ENCODE data around the gene ARCN1.
"Not testable (repeated sequence)": the region's sequence is repeated elsewhere in the genome, so short reads cannot be mapped to it uniquely, and the experiment has no call there.

The ARCN1 gene

GRCh38 chr11:118570787-118571186 lies 1.4 kb upstream of the ARCN1 start:
- peaks cover 27 to 38% of the 10 kb centered on the region in 2 donors for H3K4me1 Mint-ChIP-seq (ENCODE audit: low read depth in 2 of 2)
- H3K4me3 Mint-ChIP-seq: no peak overlapping the region
- H3K27me3 Mint-ChIP-seq: no peaks in the 10 kb centered on the region
- no peak for DNase-seq
- H3K27ac Mint-ChIP-seq: peak overlapping the region in 1 of 2 donors; percentile 97
- ATAC-seq (replicated peaks): no peak
- H3K36me3 Mint-ChIP-seq (ENCODE audit: insufficient read depth): peaks cover 27% of the 10 kb centered on the region
- H3K9me3 Mint-ChIP-seq: no peaks in the 10 kb centered on the region

DNA sequence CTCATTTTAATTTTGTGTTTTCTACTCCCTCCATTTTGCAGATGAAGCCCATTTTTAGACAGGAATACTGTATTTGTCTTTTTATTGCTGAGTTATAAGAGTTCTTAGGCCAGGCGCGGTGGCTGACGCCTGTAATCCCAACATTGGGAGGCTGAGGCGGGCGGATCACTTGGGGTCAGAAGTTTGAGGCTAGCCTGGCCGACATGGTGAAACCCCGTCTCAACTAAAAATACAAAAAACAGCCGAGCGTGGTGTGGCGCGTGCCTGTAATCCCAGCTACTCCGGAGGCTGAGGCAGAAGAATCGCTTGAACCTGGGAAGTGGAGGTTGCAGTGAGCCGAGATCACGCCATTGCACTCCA lies 528 bp upstream of the ARCN1 start:
- not testable (repeated sequence) for DNase-seq; H3K27me3 Mint-ChIP-seq; H3K9me3 Mint-ChIP-seq; ATAC-seq (replicated peaks)
- peaks cover 33 to 43% of the 10 kb centered on the region in 2 donors for H3K4me1 Mint-ChIP-seq (ENCODE audit: low read depth in 2 of 2)
- peak overlapping the region; percentile 94 to 97 for H3K27ac Mint-ChIP-seq
- H3K36me3 Mint-ChIP-seq (ENCODE audit: insufficient read depth): peaks cover 27% of the 10 kb centered on the region
- peak overlapping the region; percentile 84 to 90 for H3K4me3 Mint-ChIP-seq

DNA sequence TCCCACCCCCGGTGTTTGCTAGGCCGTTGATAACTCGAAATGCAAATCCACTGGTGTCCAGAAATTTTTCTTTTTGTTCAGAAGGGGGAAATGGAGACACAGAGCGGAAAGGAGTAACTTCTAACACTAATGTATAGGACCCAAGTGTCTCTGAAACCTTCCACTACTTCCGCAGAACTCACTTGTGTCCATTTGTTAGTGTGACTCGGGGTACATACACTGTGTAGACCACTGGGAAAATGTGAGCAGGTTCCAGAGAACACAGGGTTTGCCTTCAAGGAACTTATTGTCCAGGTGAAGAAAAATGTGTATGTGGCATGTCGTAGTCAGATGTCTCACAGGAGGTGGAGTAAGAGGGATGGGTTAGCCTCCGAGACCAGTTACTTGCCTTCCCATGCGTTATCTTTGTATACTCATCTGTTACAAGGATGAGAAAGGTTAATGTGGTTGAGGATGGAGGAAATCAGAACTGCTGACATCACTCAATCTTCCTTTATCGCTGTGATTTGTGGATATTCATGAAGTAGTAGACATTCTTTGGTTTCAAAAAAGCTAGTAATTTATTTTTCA lies 857 bp downstream of the ARCN1 start:
- H3K36me3 Mint-ChIP-seq (ENCODE audit: insufficient read depth): peaks cover 27% of the 10 kb centered on the region
- H3K4me1 Mint-ChIP-seq (ENCODE audit: low read depth in 2 of 2): peaks cover 41 to 51% of the 10 kb centered on the region in 2 donors
- H3K27me3 Mint-ChIP-seq: no peaks in the 10 kb centered on the region
- H3K4me3 Mint-ChIP-seq: peak overlapping the region; percentile 84 to 90
- ATAC-seq (replicated peaks) (peak; percentile 44), DNase-seq (peak; percentile 11 to 29 (median 12))
- no peaks in the 10 kb centered on the region for H3K9me3 Mint-ChIP-seq
- peak overlapping the region; percentile 94 to 97 for H3K27ac Mint-ChIP-seq

- ATAC-seq (replicated peaks): no peak
- peak overlapping the region; percentile 67 to 90 for H3K4me3 Mint-ChIP-seq
- H3K4me1 Mint-ChIP-seq (ENCODE audit: low read depth in 2 of 2): peaks cover 41 to 54% of the 10 kb centered on the region in 2 donors
- DNase-seq: no peak
- H3K36me3 Mint-ChIP-seq (ENCODE audit: insufficient read depth): peaks cover 32% of the 10 kb centered on the region
- no peaks in the 10 kb centered on the region for H3K27me3 Mint-ChIP-seq
- H3K27ac Mint-ChIP-seq: peak overlapping the region in 1 of 2 donors; percentile 42
- no peaks in the 10 kb centered on the region for H3K9me3 Mint-ChIP-seq
Observed at GRCh38 chr11:118574636-118575035, 2.4 kb downstream of the ARCN1 start.

GRCh38 chr11:118577995-118578394 lies 5.8 kb downstream of the ARCN1 start:
- H3K4me1 Mint-ChIP-seq (ENCODE audit: low read depth in 2 of 2): peaks cover 34 to 49% of the 10 kb centered on the region in 2 donors
- not testable (repeated sequence) for H3K27me3 Mint-ChIP-seq; H3K4me3 Mint-ChIP-seq; DNase-seq; H3K9me3 Mint-ChIP-seq; ATAC-seq (replicated peaks)
- H3K27ac Mint-ChIP-seq: peak overlapping the region in 1 of 2 donors; percentile 24
- H3K36me3 Mint-ChIP-seq (ENCODE audit: insufficient read depth): peaks cover 35% of the 10 kb centered on the region

GRCh38 chr11:118581057-118581456 lies 8.8 kb downstream of the ARCN1 start:
- ATAC-seq (replicated peaks) (no peak), DNase-seq (no peak)
- Mint-ChIP-seq H3K4me1 (ENCODE audit: low read depth in 2 of 2) (peaks cover 14 to 23% of the 10 kb centered on the region in 2 donors), H3K36me3 (ENCODE audit: insufficient read depth) (peaks cover 52% of the 10 kb centered on the region), H3K27me3 (no peaks in the 10 kb centered on the region), H3K4me3 (no peak overlapping the region), H3K9me3 (no peaks in the 10 kb centered on the region), H3K27ac (no peak overlapping the region)

GRCh38 chr11:118587952-118588351 lies 15.7 kb downstream of the ARCN1 start:
- no peak overlapping the region for H3K4me3 Mint-ChIP-seq
- no peaks in the 10 kb centered on the region for H3K9me3 Mint-ChIP-seq
- ATAC-seq (replicated peaks) (no peak), DNase-seq (no peak)
- H3K36me3 Mint-ChIP-seq (ENCODE audit: insufficient read depth): peaks cover 98% of the 10 kb centered on the region
- H3K27me3 Mint-ChIP-seq: no peaks in the 10 kb centered on the region
- peak overlapping the region; percentile 41 to 79 for H3K27ac Mint-ChIP-seq
- peaks cover 0 to 4% of the 10 kb centered on the region in 2 donors for H3K4me1 Mint-ChIP-seq (ENCODE audit: low read depth in 2 of 2)

DNA sequence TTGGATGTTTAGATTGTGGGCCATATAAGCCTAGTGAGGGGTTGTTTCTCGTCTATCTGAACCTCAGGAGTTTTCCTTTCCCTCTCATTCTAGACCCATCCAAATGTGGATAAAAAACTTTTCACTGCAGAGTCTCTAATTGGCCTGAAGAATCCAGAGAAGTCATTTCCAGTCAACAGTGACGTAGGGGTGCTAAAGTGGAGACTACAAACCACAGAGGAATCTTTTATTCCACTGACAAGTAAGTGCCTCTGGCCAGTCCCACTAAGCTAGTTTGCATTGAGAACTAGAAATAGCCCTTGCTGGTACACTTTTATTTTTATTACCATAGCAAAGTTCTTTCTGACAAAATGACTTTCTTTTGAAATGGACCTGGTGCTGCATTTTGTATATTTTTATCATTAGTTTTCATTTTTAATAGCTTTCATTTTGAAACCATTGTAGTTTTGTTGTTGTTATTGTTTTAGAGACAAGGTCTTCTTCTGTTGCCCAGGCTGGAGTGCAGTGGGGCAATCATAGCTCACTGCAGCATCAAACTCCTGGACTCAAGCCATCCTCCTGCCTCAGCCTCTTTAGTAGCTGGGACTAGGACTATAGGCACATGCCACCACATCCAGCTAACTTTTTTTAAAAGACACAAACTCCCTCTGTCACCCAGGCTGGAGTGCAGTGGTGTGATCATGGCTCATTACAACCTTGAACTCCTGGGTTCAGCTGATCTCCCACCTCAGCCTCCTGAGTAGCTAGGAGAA lies 20.6 kb downstream of the ARCN1 start:
- DNase-seq (no peak), ATAC-seq (replicated peaks) (no peak)
- Mint-ChIP-seq H3K4me1 (ENCODE audit: low read depth in 2 of 2) (peaks cover 7 to 10% of the 10 kb centered on the region in 2 donors), H3K4me3 (no peak overlapping the region), H3K36me3 (ENCODE audit: insufficient read depth) (peaks cover 87% of the 10 kb centered on the region), H3K27ac (no peak overlapping the region), H3K9me3 (no peaks in the 10 kb centered on the region), H3K27me3 (no peaks in the 10 kb centered on the region)

- Mint-ChIP-seq H3K36me3 (ENCODE audit: insufficient read depth) (peaks cover 86% of the 10 kb centered on the region), H3K27ac (peak overlapping the region in 1 of 2 donors; percentile 41), H3K4me1 (ENCODE audit: low read depth in 2 of 2) (peaks cover 7 to 10% of the 10 kb centered on the region in 2 donors)
- not testable (repeated sequence) for H3K27me3 Mint-ChIP-seq, H3K4me3 Mint-ChIP-seq, H3K9me3 Mint-ChIP-seq
- DNase-seq (peak; percentile 16 to 48 (median 44)), ATAC-seq (replicated peaks) (peak; percentile 62)
Observed at GRCh38 chr11:118594984-118595383, 22.8 kb downstream of the ARCN1 start.

- H3K27me3 Mint-ChIP-seq: no peaks in the 10 kb centered on the region
- H3K4me3 Mint-ChIP-seq: no peak overlapping the region
- ATAC-seq (replicated peaks) (no peak), DNase-seq (no peak)
- peaks cover 87% of the 10 kb centered on the region for H3K36me3 Mint-ChIP-seq (ENCODE audit: insufficient read depth)
- H3K4me1 Mint-ChIP-seq (ENCODE audit: low read depth in 2 of 2): peaks cover 7 to 10% of the 10 kb centered on the region in 2 donors
- no peaks in the 10 kb centered on the region for H3K9me3 Mint-ChIP-seq
- peak overlapping the region; percentile 35 to 87 for H3K27ac Mint-ChIP-seq
Observed at GRCh38 chr11:118596224-118597146, 24.3 kb downstream of the ARCN1 start.

- H3K4me1 Mint-ChIP-seq (ENCODE audit: low read depth in 2 of 2): peaks cover 7 to 10% of the 10 kb centered on the region in 2 donors
Observed at GRCh38 chr11:118597556-118597955, 25.3 kb downstream of the ARCN1 start.

DNA sequence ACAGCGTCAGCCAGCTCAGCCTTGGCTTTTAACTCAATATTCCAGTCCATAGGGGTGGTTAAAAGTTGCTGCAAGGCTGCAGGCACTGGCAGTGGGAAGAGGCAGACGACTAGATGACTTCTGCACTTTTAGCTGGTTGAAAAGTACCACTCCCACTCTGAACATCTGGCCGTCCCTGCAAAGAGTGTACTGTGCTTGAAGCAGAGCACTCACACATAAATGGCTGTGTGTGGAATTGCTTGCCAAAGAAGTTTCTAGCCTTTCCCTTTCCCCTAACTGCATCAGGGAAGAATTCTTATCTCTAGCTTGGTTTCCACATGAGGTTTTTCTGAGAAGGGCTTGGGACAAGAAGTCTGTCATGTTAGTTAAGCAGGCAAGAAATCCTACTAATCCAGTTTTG lies 30.1 kb downstream of the ARCN1 start:
- DNase-seq (no peak), ATAC-seq (replicated peaks) (no peak)
- H3K9me3 Mint-ChIP-seq: no peaks in the 10 kb centered on the region
- peak overlapping the region in 1 of 2 donors; percentile 72 for H3K27ac Mint-ChIP-seq
- H3K4me3 Mint-ChIP-seq: no peak overlapping the region
- no peaks in the 10 kb centered on the region for H3K27me3 Mint-ChIP-seq
- H3K36me3 Mint-ChIP-seq (ENCODE audit: insufficient read depth): peaks cover 54% of the 10 kb centered on the region
- H3K4me1 Mint-ChIP-seq (ENCODE audit: low read depth in 2 of 2): peaks cover 4 to 7% of the 10 kb centered on the region in 2 donors

More at GRCh38 chr11:118597556-118597955, 25.3 kb downstream of the ARCN1 start:
- H3K27me3 Mint-ChIP-seq: no peaks in the 10 kb centered on the region
- DNase-seq (no peak), ATAC-seq (replicated peaks) (no peak)
- no peak overlapping the region for H3K27ac Mint-ChIP-seq
- H3K9me3 Mint-ChIP-seq: no peaks in the 10 kb centered on the region
- H3K36me3 Mint-ChIP-seq (ENCODE audit: insufficient read depth): peaks cover 88% of the 10 kb centered on the region
- H3K4me3 Mint-ChIP-seq: no peak overlapping the region

GRCh38 chr11:118603709-118604108 lies 31.5 kb downstream of the ARCN1 start:
- H3K4me3 Mint-ChIP-seq; H3K27me3 Mint-ChIP-seq; DNase-seq; ATAC-seq (replicated peaks); H3K9me3 Mint-ChIP-seq: not testable (repeated sequence)
- peaks cover 7 to 10% of the 10 kb centered on the region in 2 donors for H3K4me1 Mint-ChIP-seq (ENCODE audit: low read depth in 2 of 2)
- peak overlapping the region in 1 of 2 donors; percentile 49 for H3K27ac Mint-ChIP-seq
- peaks cover 45% of the 10 kb centered on the region for H3K36me3 Mint-ChIP-seq (ENCODE audit: insufficient read depth)

Measured in effector memory CD8-positive, alpha-beta T cell (primary cell).